Measurements from ENCODE around the gene SMOC2.

DNA sequence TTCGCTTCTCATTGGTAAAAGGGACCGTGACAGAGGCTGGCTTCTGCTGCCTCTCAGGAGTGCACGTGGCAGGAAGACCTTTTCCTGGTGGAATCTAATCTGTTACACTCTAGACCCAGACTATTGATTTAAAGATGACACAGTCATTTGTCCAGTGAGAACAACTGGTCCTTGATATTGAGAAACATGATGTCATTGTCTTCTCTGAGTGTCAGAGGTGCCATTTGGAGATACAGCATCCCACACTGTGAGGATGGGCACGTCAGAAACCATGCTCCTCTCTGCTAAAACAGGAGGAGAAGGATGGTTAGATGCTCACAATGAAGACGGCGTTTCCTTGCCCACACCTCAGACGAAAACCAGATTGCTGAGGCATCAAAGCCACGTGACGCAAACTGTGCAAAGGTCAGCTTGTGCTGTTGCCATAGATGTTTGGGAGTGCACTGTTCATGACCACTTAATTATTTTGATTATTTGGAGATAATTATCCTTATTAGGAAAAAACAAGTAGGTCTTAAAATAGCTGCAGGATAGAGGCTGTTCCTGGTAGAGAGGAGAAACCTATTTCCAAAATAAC lies 169.0 kb downstream of the SMOC2 start:
- TF ChIP-seq TAF1 (IDR thresholded peaks at IDR 0.05; ENCODE audit: low read depth) (no peak), CEBPB (IDR thresholded peaks at IDR 0.05) (no peak), YY1 (IDR thresholded peaks at IDR 0.05; ENCODE audit: low read depth) (no peak)
- TF ChIP-seq, protein P1, sequence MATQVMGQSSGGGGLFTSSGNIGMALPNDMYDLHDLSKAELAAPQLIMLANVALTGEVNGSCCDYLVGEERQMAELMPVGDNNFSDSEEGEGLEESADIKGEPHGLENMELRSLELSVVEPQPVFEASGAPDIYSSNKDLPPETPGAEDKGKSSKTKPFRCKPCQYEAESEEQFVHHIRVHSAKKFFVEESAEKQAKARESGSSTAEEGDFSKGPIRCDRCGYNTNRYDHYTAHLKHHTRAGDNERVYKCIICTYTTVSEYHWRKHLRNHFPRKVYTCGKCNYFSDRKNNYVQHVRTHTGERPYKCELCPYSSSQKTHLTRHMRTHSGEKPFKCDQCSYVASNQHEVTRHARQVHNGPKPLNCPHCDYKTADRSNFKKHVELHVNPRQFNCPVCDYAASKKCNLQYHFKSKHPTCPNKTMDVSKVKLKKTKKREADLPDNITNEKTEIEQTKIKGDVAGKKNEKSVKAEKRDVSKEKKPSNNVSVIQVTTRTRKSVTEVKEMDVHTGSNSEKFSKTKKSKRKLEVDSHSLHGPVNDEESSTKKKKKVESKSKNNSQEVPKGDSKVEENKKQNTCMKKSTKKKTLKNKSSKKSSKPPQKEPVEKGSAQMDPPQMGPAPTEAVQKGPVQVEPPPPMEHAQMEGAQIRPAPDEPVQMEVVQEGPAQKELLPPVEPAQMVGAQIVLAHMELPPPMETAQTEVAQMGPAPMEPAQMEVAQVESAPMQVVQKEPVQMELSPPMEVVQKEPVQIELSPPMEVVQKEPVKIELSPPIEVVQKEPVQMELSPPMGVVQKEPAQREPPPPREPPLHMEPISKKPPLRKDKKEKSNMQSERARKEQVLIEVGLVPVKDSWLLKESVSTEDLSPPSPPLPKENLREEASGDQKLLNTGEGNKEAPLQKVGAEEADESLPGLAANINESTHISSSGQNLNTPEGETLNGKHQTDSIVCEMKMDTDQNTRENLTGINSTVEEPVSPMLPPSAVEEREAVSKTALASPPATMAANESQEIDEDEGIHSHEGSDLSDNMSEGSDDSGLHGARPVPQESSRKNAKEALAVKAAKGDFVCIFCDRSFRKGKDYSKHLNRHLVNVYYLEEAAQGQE (IDR thresholded peaks at IDR 0.05; ENCODE audit: low read depth) = no peak
